HG02571 (cell line): Measurements from ENCODE around the gene CLDN9.
A peak's percentile ranks its signal among the peaks of the same experiment; 100 is the strongest.
"Not testable (repeated sequence)": the region's sequence is repeated elsewhere in the genome, so short reads cannot be mapped to it uniquely, and the experiment has no call there.

Experiments used
- ATAC-seq: cut with Tn5 transposase; IDR thresholded peaks from one replicate; pipeline ENCODE4 v1.9.1; 2021; ENCODE audit warnings: mild to moderate bottlenecking, moderate library complexity; ENCODE audit not compliant: unreplicated experiment

Gene CLDN9

DNA sequence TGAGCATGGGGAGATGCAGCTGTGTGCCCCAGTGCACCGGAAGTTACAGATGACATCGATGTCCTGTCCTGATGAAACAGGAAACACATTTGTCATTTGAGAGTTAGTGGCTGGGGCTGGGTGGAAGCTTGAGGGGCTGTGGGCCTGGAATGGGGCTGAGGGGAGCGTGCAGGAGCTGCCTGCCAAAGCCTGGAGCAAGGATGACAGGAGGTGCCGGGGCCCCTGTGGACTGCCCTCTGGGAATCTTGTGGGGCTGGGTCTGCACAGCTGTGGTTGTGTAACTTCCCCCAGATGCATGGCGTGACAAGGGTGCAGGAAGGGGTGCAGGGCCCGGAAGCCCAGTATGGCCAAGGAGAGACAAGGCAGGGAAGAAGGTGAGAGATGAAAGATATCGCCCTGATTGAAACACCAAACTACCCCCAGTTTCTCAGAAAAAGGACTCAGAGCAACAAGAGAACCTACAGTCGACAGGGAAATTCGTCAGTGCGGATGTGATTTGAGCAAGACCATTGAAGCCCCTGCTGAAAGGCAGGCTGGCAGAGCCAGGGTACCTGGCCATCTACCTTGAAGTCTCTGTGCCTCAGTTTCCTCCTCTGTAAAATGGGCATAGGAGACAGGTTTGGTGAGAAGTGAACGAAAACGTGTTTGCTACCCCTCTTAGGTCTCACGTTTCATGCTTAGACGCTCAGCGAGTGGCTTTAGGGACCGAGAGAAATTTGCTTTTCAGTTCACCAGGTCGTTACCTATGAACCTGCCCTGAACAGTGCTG is 42.4 kb downstream of the CLDN9 start:
- no peak for ATAC-seq

DNA sequence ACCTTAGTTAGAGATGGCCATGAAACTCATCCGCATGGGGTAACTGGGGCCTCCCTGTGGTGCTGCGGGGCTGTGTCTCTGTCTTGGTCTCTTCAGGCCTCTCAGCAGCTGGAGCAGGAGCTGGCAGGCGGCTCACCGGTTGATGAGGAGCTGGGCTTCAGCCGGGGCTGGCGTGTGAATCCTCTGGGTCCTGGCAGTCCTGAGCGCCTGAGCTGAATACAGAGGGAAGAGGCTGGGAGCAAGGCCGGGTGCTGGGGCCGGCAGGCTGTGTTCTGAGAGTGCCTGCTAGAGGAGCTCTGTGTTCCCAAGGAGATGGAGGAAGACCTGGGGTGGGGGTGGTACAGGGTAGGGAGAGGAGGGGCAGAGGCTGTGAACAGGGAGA is 43.0 kb downstream of the CLDN9 start:
- ATAC-seq, result not testable (repeated sequence)

DNA sequence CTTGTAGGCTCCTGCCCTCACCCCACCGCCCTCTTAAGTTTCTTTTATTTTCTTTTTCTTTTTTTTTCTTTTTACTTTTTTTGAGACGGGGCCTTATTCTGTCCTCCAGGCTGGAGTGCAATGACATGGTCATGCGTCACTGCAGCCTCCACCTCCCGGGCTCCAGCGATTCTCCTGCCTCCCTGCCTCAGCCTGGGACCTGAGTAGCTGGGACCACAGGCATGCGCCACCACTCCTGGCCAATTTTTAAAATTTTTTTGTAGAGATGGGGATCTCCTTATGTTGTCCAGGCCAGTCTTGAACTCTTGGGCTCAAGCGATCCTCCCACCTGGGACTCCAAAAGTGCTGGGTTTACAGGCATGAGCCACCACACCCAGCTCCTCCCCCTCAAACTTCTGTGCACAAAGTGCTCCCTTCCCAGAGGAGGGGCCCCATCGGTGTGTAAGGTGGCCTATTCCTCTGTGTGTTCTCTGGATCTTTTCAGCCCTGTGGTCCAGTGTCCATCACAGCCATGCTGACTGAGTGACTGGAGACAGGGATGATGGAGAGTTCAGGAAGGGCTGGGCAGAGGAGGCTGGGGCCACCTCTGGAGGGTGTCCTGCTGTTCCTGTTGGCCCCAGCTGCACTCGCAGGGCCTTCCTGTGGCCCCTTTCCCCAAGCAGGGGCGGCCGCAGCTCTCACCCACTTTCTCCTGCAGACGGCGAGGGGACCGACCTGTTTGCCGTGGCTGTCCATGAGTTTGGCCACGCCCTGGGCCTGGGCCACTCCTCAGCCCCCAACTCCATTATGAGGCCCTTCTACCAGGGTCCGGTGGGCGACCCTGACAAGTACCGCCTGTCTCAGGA is 43.8 kb downstream of the CLDN9 start:
- ATAC-seq, result no peak

DNA sequence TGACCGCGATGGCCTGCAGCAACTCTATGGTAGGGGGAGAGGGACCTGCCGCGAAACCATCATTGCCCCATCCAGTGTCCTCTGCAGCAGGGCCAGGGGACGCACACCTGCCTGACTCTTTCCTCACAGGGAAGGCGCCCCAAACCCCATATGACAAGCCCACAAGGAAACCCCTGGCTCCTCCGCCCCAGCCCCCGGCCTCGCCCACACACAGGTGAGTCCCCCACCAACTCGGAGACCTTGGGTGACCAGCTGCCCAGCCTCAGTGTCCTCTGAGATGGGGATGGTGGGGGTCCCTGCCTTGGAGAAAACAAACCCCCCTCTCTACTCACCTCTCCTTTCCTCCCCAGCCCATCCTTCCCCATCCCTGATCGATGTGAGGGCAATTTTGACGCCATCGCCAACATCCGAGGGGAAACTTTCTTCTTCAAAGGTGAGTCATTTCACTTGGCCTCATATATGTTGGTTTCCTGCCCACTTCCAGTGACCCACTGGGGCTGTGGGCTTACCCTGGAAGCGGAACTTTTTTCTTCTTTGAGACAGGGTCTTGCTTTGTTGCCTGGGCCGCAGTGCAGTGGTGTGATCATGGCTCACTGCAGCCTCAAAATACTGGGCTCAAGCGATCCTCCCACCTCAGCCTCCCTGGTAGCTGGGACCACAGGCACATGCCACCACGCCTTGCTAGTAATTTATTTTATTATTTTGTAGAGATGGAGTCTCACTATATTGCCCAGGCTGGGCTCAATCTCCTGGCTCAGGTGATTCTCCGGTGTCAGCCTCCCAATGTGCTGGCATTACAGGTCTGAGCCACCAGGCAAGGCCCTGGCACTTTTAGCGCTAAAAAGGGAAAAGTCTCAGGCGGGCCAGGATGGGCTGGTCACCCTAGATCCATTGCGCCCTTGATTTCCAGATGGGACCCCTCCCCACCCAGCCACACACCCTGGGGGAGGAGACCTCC is 44.7 kb downstream of the CLDN9 start:
- no peak for ATAC-seq

DNA sequence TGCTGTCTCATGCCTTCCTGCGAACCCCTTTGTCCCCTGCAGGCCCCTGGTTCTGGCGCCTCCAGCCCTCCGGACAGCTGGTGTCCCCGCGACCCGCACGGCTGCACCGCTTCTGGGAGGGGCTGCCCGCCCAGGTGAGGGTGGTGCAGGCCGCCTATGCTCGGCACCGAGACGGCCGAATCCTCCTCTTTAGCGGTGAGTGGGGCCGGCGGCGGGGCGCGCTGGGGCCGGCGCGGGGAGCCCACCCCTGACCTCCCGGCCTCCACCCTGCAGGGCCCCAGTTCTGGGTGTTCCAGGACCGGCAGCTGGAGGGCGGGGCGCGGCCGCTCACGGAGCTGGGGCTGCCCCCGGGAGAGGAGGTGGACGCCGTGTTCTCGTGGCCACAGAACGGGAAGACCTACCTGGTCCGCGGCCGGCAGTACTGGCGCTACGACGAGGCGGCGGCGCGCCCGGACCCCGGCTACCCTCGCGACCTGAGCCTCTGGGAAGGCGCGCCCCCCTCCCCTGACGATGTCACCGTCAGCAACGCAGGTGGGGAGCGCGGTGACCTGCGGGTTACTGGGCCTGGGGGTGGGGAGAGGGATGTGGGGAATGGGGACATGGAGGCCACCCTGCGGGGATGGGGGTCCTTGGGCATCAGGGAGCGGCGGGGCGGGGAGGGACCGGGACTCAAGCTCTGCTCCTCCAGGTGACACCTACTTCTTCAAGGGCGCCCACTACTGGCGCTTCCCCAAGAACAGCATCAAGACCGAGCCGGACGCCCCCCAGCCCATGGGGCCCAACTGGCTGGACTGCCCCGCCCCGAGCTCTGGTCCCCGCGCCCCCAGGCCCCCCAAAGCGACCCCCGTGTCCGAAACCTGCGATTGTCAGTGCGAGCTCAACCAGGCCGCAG is 45.7 kb downstream of the CLDN9 start:
- no peak for ATAC-seq

DNA sequence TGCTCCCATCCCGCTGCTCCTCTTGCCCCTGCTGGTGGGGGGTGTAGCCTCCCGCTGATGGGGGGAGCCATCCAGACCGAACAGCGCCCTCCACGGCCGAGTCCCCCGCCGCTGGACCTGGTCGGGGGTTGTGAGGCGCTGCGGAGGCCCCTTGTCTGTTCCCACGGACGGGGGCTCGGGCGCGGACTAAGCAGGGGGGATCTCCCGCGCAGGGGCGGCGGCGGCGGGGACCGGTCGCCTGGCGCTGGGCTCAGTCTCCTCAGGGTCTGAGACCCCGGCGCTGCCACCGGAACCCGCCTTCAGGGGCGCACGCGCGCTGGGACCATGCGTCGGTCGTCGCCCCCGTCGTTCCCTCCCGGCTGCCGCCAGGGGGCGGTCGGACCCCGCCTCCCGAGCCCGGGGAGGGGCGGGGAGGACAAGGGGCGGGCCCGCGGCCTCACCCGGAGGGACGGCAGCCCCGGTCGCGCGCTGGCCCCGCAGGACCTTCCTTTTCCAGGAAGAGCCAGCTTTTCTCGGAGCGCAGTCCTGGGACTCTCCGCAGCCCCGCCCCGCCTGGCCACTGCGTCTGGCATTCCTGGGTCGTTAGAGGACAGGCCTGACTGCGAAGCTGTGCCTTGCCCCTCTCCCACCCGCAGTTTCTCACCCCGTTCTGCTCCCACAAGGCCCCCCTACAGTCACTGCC is 46.5 kb downstream of the CLDN9 start:
- peak; percentile 80 for ATAC-seq

DNA sequence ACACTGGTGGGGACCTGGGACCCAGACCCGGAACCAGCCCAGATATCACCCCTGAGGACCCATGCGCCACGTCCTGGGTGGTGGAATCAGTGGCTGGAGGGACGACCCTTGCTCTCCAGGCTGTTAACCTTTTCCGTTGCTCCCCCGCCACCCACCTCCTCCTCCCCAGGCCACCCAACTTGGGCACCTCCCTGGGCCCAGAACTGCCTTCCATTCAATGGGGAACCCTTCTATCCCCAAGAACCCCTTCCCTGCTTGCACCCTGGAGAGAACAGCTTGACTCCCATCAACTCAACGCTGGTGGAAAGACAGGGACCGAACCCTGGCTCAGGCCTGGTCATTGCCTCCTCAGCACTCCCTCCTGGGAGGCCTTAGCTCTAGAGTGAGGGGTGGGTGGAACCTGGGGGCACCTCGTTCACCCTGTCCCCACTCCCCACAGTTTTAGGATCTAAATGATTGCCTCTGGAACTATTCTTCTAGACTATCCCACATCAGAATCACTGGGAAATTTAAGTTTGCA is 47.1 kb downstream of the CLDN9 start:
- no peak for ATAC-seq

DNA sequence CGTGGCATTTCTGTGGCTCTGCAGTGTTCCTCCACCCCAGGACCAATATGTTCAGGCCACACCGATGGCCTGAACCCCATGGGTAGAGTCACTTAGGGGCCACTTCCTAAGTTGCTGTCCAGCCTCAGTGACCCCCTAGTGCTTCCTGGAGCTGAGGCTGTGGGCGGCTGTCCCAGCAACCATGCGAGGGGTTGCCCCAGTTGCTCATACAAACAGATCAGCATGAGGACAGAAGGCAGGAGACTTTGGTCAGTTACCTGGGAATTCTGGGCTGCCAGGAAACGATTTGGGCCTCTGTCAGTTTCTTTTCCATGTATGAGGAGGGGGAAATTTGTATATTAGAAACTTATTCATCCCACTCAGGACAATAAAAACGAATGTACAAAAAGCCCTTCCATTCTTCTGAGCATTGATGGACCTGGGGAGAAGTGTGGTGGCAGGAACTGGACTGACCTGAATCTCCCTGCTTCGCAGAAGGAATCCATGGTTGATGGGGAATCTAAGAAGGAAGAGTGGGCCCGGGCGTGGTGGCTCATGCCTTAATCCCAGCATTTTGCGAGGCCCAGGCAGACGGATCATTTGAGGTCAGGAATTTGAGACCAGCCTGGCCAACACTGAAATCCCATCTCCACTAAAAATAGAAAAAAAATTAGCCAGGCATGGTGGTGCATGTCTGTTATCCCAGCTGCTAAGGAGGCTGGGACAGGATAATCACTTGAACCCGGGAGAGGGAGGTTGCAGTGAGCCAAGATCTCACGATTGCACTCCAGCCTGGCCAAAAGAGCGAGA is 47.8 kb downstream of the CLDN9 start:
- ATAC-seq, result no peak

DNA sequence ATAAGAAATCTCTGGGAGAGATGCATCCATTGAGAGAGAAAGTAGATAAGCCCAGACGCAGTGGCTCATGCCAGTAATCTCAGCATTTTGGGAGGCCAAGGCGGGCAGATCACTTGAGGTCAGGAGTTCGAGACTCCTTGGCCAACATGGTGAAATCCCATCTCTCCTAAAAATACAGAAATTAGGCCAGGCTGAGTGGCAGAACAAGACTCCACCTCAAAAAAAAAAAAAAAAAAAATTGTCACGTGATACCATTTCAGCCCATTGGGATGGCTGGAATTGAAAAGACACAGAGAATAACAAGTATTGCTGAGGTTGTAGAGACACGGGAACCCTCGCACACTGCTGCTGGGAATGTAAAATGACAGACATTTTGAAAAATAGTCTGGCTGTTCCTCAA is 49.8 kb downstream of the CLDN9 start:
- no peak for ATAC-seq

DNA sequence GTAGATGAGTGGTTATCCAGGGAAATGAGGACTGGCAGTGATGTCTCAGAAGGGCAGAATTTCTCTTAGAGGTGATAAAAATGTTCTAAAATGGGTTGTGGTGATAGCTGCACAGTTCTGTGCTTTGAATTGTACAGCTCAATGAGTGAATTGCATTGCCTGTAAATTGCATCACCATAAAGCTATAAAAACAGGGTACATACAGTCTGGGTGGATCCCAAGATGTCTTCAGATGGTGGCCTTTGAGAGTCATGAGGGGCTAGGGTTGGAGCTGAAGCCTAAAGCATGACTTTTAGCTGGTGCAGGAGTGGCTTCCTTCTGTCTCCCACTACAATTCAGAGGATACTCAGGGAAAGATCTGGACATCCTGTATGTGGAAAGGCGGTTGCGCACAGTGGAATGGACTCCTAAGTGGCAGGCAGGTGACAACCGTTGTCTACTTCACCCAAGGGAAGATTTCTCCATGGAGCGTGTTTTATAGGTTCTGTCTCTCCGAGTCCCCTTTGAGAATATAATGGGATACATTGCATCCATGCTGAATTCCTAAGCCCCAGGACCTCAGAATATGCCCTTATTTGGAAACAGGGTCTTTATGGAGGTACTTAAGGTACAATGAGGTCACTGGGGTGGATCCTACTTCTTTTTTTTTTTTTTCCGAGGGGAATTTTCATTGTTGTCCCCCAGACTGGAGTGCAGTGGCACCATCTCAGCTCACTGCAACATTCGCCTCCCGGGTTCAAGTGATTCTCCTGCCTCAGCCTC is 51.1 kb downstream of the CLDN9 start:
- no peak for ATAC-seq
